GM23338 (cell line): ENCODE measurements around the gene MORN4. TPM values are rescaled to one million over a fixed set of nuclear protein-coding genes. Genes with fewer than 3 reads are reported as not detected.

ENCODE experiments used
- ATAC-seq: fragments of 200-7000 bp; cut with Tn5 transposase; 3 replicates; pipeline ENCODE4 v1.9.1; 2020
- DNase-seq: peaks from one replicate; pipeline ENCODE4 v3.0.0-alpha.2; 2015; ENCODE audit warnings: low spot score
- H2AFZ ChIP-seq: fragments of 200-600 bp; sonication (generic); 2 replicates; pipeline ENCODE4 v1.8.0; 2016; ENCODE audit warnings: antibody characterized with exemption, mild to moderate bottlenecking, moderate library complexity
- H3F3A ChIP-seq: fragments of 200-600 bp; sonication (generic); replicated peaks from 2 replicates; pipeline ENCODE4 v1.8.0; 2017; ENCODE audit warnings: antibody characterized with exemption, mixed run types, low read depth
- H3K27ac ChIP-seq: fragments of 200-600 bp; sonication (generic); 2 replicates; pipeline ENCODE4 v1.6.1; 2016; ENCODE audit warnings: low read depth
- H3K27me3 ChIP-seq: fragments of 200-600 bp; sonication (generic); 2 replicates; pipeline ENCODE4 v1.8.0; 2016; ENCODE audit warnings: mild to moderate bottlenecking, mixed run types, moderate library complexity; ENCODE audit not compliant: insufficient read depth
- H3K36me3 ChIP-seq: fragments of 200-600 bp; sonication (generic); 2 replicates; pipeline ENCODE4 v1.8.0; 2016; ENCODE audit warnings: mild to moderate bottlenecking; ENCODE audit not compliant: insufficient read depth
- H3K4me1 ChIP-seq: fragments of 200-600 bp; sonication (generic); 2 replicates; pipeline ENCODE4 v1.8.0; 2016; ENCODE audit warnings: mild to moderate bottlenecking, moderate library complexity; ENCODE audit not compliant: insufficient read depth
- H3K4me2 ChIP-seq: fragments of 200-600 bp; sonication (generic); 2 replicates; pipeline ENCODE4 v1.7.1; 2017; ENCODE audit warnings: mixed run types
- H3K4me3 ChIP-seq: fragments of 200-600 bp; sonication (generic); 2 replicates; pipeline ENCODE4 v1.6.1; 2016; ENCODE audit warnings: mixed run types
- H3K79me2 ChIP-seq: fragments of 200-600 bp; sonication (generic); replicated peaks from 2 replicates; pipeline ENCODE4 v1.8.0; 2017; ENCODE audit warnings: mild to moderate bottlenecking; ENCODE audit not compliant: insufficient read depth
- H3K9me2 ChIP-seq: fragments of 200-600 bp; sonication (generic); 2 replicates; pipeline ENCODE4 v1.8.0; 2017; ENCODE audit not compliant: insufficient read depth
- H4K20me1 ChIP-seq: fragments of 200-600 bp; sonication (generic); replicated peaks from 2 replicates; pipeline ENCODE4 v1.8.0; 2017; ENCODE audit warnings: mild to moderate bottlenecking; ENCODE audit not compliant: insufficient read depth
- H3K27ac Mint-ChIP-seq: 2 replicates; pipeline ENCODE4 v1.8.0; 2020; ENCODE audit warnings: inconsistent platforms, mild to moderate bottlenecking, moderate library complexity, mixed read lengths
- H3K27me3 Mint-ChIP-seq: 3 replicates; pipeline ENCODE4 v1.8.0; 2022; ENCODE audit warnings: low read depth, mild to moderate bottlenecking, moderate library complexity, mixed read lengths, inconsistent platforms; ENCODE audit not compliant: insufficient read depth, poor library complexity
- H3K36me3 Mint-ChIP-seq: 3 replicates; pipeline ENCODE4 v1.8.0; 2021; ENCODE audit warnings: low read depth, mild to moderate bottlenecking, inconsistent platforms, moderate library complexity, mixed read lengths
- H3K4me1 Mint-ChIP-seq: 3 replicates; pipeline ENCODE4 v1.8.0; 2020; ENCODE audit warnings: mild to moderate bottlenecking, inconsistent platforms, mixed read lengths
- H3K4me3 Mint-ChIP-seq: 3 replicates; pipeline ENCODE4 v1.8.0; 2021; ENCODE audit warnings: moderate library complexity, mild to moderate bottlenecking, inconsistent platforms, mixed read lengths
- H3K9me3 Mint-ChIP-seq: 3 replicates; pipeline ENCODE4 v1.8.0; 2020; ENCODE audit warnings: moderate library complexity, mild to moderate bottlenecking, inconsistent platforms, mixed read lengths
- CREB1 ChIP-seq: fragments of 250-450 bp; sonication (Bioruptor Pico); IDR thresholded peaks from 2 replicates; pipeline ENCODE4 v1.5.0; 2020; ENCODE audit warnings: low read depth, mild to moderate bottlenecking, moderate library complexity
- ETS1 ChIP-seq: IDR thresholded peaks from 2 replicates; pipeline ENCODE4 v1.6.1; 2016; ENCODE audit warnings: antibody characterized with exemption
- EZH2phosphoT487 ChIP-seq: fragments of 200-600 bp; sonication (generic); IDR thresholded peaks from one replicate; pipeline ENCODE4 v1.8.1; 2018; ENCODE audit warnings: antibody characterized with exemption; ENCODE audit not compliant: unreplicated experiment
- NANOG ChIP-seq: IDR thresholded peaks from 2 replicates; pipeline ENCODE4 v1.6.1; 2016; ENCODE audit warnings: antibody characterized with exemption, borderline replicate concordance
- POLR2AphosphoS5 ChIP-seq: IDR thresholded peaks from 2 replicates; pipeline ENCODE4 v1.6.1; 2016; ENCODE audit warnings: antibody characterized with exemption, low read depth
- STAT1 ChIP-seq: IDR thresholded peaks from one replicate; pipeline ENCODE4 v1.6.1; 2016; ENCODE audit warnings: antibody characterized with exemption; ENCODE audit not compliant: unreplicated experiment
- ZNF331 ChIP-seq: fragments of 250-450 bp; sonication (Bioruptor Pico); IDR thresholded peaks from 2 replicates; pipeline ENCODE4 v1.5.0; 2020; ENCODE audit warnings: low read depth, mild to moderate bottlenecking, moderate library complexity
- polyA plus RNA-seq: library from polyadenylated mRNA; unstranded; fragments of >200 nt; fragmentation: Nextera tagmentation; extraction: Ambion mirVana; gene quantifications from 2 replicates; pipeline ENCODE4 v1.2.1, GENCODE V29; 2016
- total RNA-seq: library from RNA; depleted of rRNA; stranded (reverse); fragments of >200 nt; shearing (Covaris generic); gene quantifications from 2 replicates; pipeline ENCODE4 v1.2.3, GENCODE V29; 2014
- TF ChIP-seq, protein P1 (sequence below): fragments of 250-450 bp; sonication (Bioruptor Pico); IDR thresholded peaks from 2 replicates; pipeline ENCODE4 v1.5.0; 2020; ENCODE audit warnings: mild to moderate bottlenecking, moderate library complexity
- TF ChIP-seq, protein P2 (sequence below): IDR thresholded peaks from one replicate; pipeline ENCODE4 v1.6.1; 2018; ENCODE audit warnings: antibody characterized with exemption; ENCODE audit not compliant: unreplicated experiment

MORN4 gene
- total and polyA plus RNA-seq, 2 experiments from 2014 or later, result 9.0 to 50.0 TPM

- TF ChIP-seq, protein P1, sequence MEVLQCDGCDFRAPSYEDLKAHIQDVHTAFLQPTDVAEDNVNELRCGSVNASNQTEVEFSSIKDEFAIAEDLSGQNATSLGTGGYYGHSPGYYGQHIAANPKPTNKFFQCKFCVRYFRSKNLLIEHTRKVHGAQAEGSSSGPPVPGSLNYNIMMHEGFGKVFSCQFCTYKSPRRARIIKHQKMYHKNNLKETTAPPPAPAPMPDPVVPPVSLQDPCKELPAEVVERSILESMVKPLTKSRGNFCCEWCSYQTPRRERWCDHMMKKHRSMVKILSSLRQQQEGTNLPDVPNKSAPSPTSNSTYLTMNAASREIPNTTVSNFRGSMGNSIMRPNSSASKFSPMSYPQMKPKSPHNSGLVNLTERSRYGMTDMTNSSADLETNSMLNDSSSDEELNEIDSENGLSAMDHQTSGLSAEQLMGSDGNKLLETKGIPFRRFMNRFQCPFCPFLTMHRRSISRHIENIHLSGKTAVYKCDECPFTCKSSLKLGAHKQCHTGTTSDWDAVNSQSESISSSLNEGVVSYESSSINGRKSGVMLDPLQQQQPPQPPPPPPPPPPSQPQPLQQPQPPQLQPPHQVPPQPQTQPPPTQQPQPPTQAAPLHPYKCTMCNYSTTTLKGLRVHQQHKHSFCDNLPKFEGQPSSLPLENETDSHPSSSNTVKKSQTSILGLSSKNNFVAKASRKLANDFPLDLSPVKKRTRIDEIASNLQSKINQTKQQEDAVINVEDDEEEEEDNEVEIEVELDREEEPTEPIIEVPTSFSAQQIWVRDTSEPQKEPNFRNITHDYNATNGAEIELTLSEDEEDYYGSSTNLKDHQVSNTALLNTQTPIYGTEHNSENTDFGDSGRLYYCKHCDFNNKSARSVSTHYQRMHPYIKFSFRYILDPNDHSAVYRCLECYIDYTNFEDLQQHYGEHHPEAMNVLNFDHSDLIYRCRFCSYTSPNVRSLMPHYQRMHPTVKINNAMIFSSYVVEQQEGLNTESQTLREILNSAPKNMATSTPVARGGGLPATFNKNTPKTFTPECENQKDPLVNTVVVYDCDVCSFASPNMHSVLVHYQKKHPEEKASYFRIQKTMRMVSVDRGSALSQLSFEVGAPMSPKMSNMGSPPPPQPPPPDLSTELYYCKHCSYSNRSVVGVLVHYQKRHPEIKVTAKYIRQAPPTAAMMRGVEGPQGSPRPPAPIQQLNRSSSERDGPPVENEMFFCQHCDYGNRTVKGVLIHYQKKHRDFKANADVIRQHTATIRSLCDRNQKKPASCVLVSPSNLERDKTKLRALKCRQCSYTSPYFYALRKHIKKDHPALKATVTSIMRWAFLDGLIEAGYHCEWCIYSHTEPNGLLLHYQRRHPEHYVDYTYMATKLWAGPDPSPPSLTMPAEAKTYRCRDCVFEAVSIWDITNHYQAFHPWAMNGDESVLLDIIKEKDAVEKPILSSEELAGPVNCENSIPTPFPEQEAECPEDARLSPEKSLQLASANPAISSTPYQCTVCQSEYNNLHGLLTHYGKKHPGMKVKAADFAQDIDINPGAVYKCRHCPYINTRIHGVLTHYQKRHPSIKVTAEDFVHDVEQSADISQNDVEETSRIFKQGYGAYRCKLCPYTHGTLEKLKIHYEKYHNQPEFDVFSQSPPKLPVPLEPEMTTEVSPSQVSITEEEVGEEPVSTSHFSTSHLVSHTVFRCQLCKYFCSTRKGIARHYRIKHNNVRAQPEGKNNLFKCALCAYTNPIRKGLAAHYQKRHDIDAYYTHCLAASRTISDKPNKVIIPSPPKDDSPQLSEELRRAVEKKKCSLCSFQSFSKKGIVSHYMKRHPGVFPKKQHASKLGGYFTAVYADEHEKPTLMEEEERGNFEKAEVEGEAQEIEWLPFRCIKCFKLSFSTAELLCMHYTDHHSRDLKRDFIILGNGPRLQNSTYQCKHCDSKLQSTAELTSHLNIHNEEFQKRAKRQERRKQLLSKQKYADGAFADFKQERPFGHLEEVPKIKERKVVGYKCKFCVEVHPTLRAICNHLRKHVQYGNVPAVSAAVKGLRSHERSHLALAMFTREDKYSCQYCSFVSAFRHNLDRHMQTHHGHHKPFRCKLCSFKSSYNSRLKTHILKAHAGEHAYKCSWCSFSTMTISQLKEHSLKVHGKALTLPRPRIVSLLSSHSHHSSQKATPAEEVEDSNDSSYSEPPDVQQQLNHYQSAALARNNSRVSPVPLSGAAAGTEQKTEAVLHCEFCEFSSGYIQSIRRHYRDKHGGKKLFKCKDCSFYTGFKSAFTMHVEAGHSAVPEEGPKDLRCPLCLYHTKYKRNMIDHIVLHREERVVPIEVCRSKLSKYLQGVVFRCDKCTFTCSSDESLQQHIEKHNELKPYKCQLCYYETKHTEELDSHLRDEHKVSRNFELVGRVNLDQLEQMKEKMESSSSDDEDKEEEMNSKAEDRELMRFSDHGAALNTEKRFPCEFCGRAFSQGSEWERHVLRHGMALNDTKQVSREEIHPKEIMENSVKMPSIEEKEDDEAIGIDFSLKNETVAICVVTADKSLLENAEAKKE (CRISPR knock-in tag), result no peak
- no peak for TF ChIP-seq CREB1
Measured at GRCh38 chr10:97582169-97582568, 51.1 kb downstream of the MORN4 start (continued).

DNA sequence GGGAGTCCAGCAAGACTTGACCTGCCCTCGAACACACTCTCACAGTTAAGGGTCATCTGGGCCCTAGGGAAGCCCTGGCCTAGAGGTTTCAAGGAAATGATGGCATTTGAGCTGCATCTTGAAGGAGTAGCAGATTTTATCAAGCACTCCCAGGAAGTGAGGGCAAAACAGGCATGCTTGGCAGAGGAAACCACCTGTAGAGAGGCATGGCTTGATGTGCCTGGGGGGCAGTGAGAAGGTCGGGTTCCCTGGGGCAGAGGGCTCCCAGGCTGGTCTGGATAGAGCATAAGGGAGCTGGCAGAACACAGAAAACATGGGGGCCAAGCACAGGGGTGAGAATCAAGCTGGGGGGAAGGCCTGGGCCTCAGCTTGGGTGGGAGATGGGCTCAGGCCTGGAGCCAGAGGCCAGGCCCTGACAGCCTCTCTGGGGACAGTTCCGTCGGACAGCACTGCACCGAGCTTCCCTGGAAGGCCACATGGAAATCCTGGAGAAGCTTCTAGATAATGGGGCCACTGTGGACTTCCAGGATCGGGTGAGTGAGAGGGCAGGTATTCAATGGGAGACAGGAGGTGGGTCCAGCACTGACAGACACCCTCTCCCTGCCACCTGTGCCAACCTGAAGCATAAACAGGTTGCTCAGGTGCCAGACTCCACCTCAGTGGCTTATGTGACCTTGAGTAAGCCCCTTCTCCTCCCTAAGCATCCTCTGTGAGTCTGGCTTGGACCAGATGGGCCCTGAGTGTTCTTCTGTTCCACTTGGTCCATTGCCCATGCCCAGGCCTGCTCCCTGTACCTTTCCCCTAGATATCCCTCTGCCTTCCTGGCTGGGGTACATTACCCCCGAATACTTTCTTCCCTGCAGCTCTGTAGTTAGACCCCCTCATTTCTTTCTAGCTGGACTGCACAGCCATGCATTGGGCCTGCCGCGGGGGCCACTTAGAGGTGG lies 52.6 kb downstream of the MORN4 start:
- no peak overlapping the region for H3K4me2 ChIP-seq
- no peaks in the 10 kb centered on the region for H3K36me3 Mint-ChIP-seq
- H3K9me2 ChIP-seq, result no peaks in the 10 kb centered on the region
- peaks cover 8% of the 10 kb centered on the region for H3K27me3 Mint-ChIP-seq
- H3K4me3 Mint-ChIP-seq, result no peak overlapping the region
- TF ChIP-seq ZNF331 (CRISPR knock-in tag) (no peak), NANOG (no peak), ETS1 (no peak), EZH2phosphoT487 (no peak), STAT1 (no peak), POLR2AphosphoS5 (no peak), CREB1 (no peak)
- TF ChIP-seq, protein P2, sequence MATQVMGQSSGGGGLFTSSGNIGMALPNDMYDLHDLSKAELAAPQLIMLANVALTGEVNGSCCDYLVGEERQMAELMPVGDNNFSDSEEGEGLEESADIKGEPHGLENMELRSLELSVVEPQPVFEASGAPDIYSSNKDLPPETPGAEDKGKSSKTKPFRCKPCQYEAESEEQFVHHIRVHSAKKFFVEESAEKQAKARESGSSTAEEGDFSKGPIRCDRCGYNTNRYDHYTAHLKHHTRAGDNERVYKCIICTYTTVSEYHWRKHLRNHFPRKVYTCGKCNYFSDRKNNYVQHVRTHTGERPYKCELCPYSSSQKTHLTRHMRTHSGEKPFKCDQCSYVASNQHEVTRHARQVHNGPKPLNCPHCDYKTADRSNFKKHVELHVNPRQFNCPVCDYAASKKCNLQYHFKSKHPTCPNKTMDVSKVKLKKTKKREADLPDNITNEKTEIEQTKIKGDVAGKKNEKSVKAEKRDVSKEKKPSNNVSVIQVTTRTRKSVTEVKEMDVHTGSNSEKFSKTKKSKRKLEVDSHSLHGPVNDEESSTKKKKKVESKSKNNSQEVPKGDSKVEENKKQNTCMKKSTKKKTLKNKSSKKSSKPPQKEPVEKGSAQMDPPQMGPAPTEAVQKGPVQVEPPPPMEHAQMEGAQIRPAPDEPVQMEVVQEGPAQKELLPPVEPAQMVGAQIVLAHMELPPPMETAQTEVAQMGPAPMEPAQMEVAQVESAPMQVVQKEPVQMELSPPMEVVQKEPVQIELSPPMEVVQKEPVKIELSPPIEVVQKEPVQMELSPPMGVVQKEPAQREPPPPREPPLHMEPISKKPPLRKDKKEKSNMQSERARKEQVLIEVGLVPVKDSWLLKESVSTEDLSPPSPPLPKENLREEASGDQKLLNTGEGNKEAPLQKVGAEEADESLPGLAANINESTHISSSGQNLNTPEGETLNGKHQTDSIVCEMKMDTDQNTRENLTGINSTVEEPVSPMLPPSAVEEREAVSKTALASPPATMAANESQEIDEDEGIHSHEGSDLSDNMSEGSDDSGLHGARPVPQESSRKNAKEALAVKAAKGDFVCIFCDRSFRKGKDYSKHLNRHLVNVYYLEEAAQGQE, result no peak
- peaks cover 3% of the 10 kb centered on the region for H3K4me1 ChIP-seq
- H3K4me3 ChIP-seq, result no peak overlapping the region
- H4K20me1 ChIP-seq, result no peaks in the 10 kb centered on the region
- H3K27ac Mint-ChIP-seq, result no peak overlapping the region
- no peak overlapping the region for H2AFZ ChIP-seq
- no peak for DNase-seq
- H3K36me3 ChIP-seq, result no peaks in the 10 kb centered on the region
- no peaks in the 10 kb centered on the region for H3K79me2 ChIP-seq
- H3K27me3 ChIP-seq, result no peaks in the 10 kb centered on the region
- no peaks in the 10 kb centered on the region for H3F3A ChIP-seq
- H3K9me3 Mint-ChIP-seq, result no peaks in the 10 kb centered on the region
- H3K27ac ChIP-seq, result no peak overlapping the region
- no peak for ATAC-seq
- H3K4me1 Mint-ChIP-seq, result peaks cover 10% of the 10 kb centered on the region; the same call in 2 of the 3 replicates
